GM12891 (cell line): ENCODE results near the gene FOXE3.

Experiments
- POLR2A ChIP-seq: IDR thresholded peaks from 2 replicates; pipeline ENCODE4 v1.6.1; 2011; ENCODE audit warnings: low read depth, low read length, control low read depth
- POLR2AphosphoS5 ChIP-seq: IDR thresholded peaks from 2 replicates; pipeline ENCODE4 v1.6.1; 2011; ENCODE audit warnings: low read depth, low read length, control low read depth
- TAF1 ChIP-seq: IDR thresholded peaks from 2 replicates; pipeline ENCODE4 v1.6.1; 2011; ENCODE audit warnings: low read depth, low read length, control low read depth

- no peak for TF ChIP-seq POLR2AphosphoS5
- TF ChIP-seq POLR2A, result no peak
- TF ChIP-seq TAF1, result no peak
These were observed 22.9 kb upstream of the FOXE3 start for GRCh38 chr1:47393141-47393540.
